ENCODE measurements around the gene ARHGDIA. TPM values are rescaled to one million over a fixed set of nuclear protein-coding genes. Genes with fewer than 3 reads are reported as not detected.

ARHGDIA gene
- total and polyA plus RNA-seq, 2 experiments from 2014 or later, result 80.7 to 295 TPM

GRCh38 chr17:81854974-81855774 lies 16.0 kb downstream of the ARHGDIA start:
- peaks cover 82% of the 10 kb centered on the region for H3K79me2 ChIP-seq
- no peak overlapping the region for H2AFZ ChIP-seq
- 93% methylated on average over 29 of the region's 29 CpGs for WGBS (ENCODE audit: low lambda C conversion rate, missing lambda C conversion rate)
- no peak for DNase-seq (ENCODE audit: low spot score)
- TF ChIP-seq EZH2phosphoT487 (IDR thresholded peaks at IDR 0.05; ENCODE audit: low read depth, severe bottlenecking, unreplicated experiment) (no peak), EZH2 (IDR thresholded peaks at IDR 0.05; ENCODE audit: borderline replicate concordance) (no peak), CTCF (IDR thresholded peaks at IDR 0.05; ENCODE audit: poor library complexity) (no peak)
- no peaks in the 10 kb centered on the region for H3K9me2 ChIP-seq (replicated peaks; ENCODE audit: insufficient read depth)
- no peak overlapping the region for H3K4me3 ChIP-seq
- H3K4me2 ChIP-seq, result no peak overlapping the region
- peaks cover 72% of the 10 kb centered on the region for H4K20me1 ChIP-seq (ENCODE audit: insufficient read depth, poor library complexity, severe bottlenecking)
- no peaks in the 10 kb centered on the region for H3K36me3 ChIP-seq (replicated peaks; ENCODE audit: insufficient read depth, low read depth)
- peaks cover 12% of the 10 kb centered on the region for H3K4me1 ChIP-seq (ENCODE audit: insufficient read depth)
- H3K27ac ChIP-seq, result no peak overlapping the region
- H3K9me3 ChIP-seq (ENCODE audit: low read depth), result no peaks in the 10 kb centered on the region
- no peaks in the 10 kb centered on the region for H3K27me3 ChIP-seq

- Histone ChIP-seq H2AFZ (no peak overlapping the region), H3K27ac (no peak overlapping the region), H3K4me3 (no peak overlapping the region), H3K36me3 (replicated peaks; ENCODE audit: insufficient read depth, low read depth) (no peaks in the 10 kb centered on the region), H3K27me3 (no peaks in the 10 kb centered on the region), H4K20me1 (ENCODE audit: insufficient read depth, poor library complexity, severe bottlenecking) (peaks cover 46% of the 10 kb centered on the region), H3K9me2 (replicated peaks; ENCODE audit: insufficient read depth) (no peaks in the 10 kb centered on the region), H3K9me3 (ENCODE audit: low read depth) (no peaks in the 10 kb centered on the region), H3K4me1 (ENCODE audit: insufficient read depth) (no peaks in the 10 kb centered on the region), H3K79me2 (peaks cover 53% of the 10 kb centered on the region), H3K4me2 (no peak overlapping the region)
- no peak for TF ChIP-seq EZH2phosphoT487 (IDR thresholded peaks at IDR 0.05; ENCODE audit: low read depth, severe bottlenecking, unreplicated experiment)
- DNase-seq (ENCODE audit: low spot score), result no peak
- WGBS (ENCODE audit: low lambda C conversion rate, missing lambda C conversion rate), result 98% methylated on average over 12 of the region's 12 CpGs
Observed at GRCh38 chr17:81852237-81852636, 18.9 kb downstream of the ARHGDIA start.

GRCh38 chr17:81851423-81851822 lies 19.7 kb downstream of the ARHGDIA start:
- peaks cover 38% of the 10 kb centered on the region for H4K20me1 ChIP-seq (ENCODE audit: insufficient read depth, poor library complexity, severe bottlenecking)
- WGBS (ENCODE audit: low lambda C conversion rate, missing lambda C conversion rate), result 98% methylated on average over 16 of the region's 16 CpGs

More at GRCh38 chr17:81851423-81851822, 19.7 kb downstream of the ARHGDIA start:
- no peaks in the 10 kb centered on the region for H3K36me3 ChIP-seq (replicated peaks; ENCODE audit: insufficient read depth, low read depth)
- H3K9me2 ChIP-seq (replicated peaks; ENCODE audit: insufficient read depth), result no peaks in the 10 kb centered on the region
- no peak overlapping the region for H2AFZ ChIP-seq
- no peaks in the 10 kb centered on the region for H3K27me3 ChIP-seq
- H3K27ac ChIP-seq, result no peak overlapping the region
- no peak overlapping the region for H3K4me2 ChIP-seq
- peaks cover 45% of the 10 kb centered on the region for H3K79me2 ChIP-seq
- no peaks in the 10 kb centered on the region for H3K4me1 ChIP-seq (ENCODE audit: insufficient read depth)
- TF ChIP-seq EZH2phosphoT487 (IDR thresholded peaks at IDR 0.05; ENCODE audit: low read depth, severe bottlenecking, unreplicated experiment) (no peak), EZH2 (IDR thresholded peaks at IDR 0.05; ENCODE audit: borderline replicate concordance) (no peak), CTCF (IDR thresholded peaks at IDR 0.05; ENCODE audit: poor library complexity) (no peak)
- no peaks in the 10 kb centered on the region for H3K9me3 ChIP-seq (ENCODE audit: low read depth)
- no peak overlapping the region for H3K4me3 ChIP-seq
- DNase-seq (ENCODE audit: low spot score), result no peak

Measured in hepatocyte (in vitro differentiated cells).